Endothelial cell of umbilical vein (primary cell): ENCODE results near the gene PDLIM5. TPM values are rescaled to one million over a fixed set of nuclear protein-coding genes. Genes with fewer than 3 reads are reported as not detected.

Source experiments
- BruUV-seq: library from RNA; stranded (reverse); fragments of 400-500 nt; replicated peaks from 2 replicates; lab custom pipeline; 2021; lab: Mats Ljungman, UMichigan
- CTCF ChIA-PET: fragments of 300-600, 350-600 bp; sonication (Branson Sonifier 250); formaldehyde crosslinking; loops from one replicate; lab custom pipeline; 2021; ENCODE audit warnings: antibody characterized with exemption, inconsistent platforms; lab: Charles Lee
- POLR2A ChIA-PET: fragments of 300-600, 350-600 bp; sonication (Branson Sonifier 250); formaldehyde crosslinking; loops from one replicate; lab custom pipeline; 2021; ENCODE audit warnings: antibody characterized with exemption, inconsistent platforms; lab: Charles Lee
- DNase-seq: peaks from one replicate; pipeline ENCODE4 v3.0.0-alpha.2; 2011; ENCODE audit warnings: low read depth, low spot score
- FAIRE-seq: peaks from 2 replicates; lab custom pipeline; 2011; peaks lifted over from hg19 to GRCh38; lab: Jason Lieb, UNC
- H2AFZ ChIP-seq: 2 replicates; pipeline ENCODE4 v1.6.0; 2012; ENCODE audit warnings: low read depth, low read length, control low read depth, inconsistent platforms
- H3K27ac ChIP-seq: 2 replicates; pipeline ENCODE4 v1.5.1; 2011; ENCODE audit warnings: low read depth, mild to moderate bottlenecking, control low read depth, low read length, moderate library complexity; ENCODE audit not compliant: insufficient read depth
- H3K27me3 ChIP-seq, 2 experiments: 2 replicates each; pipeline versions ENCODE4 v1.6.0 to v1.6.1; 2011; ENCODE audit warnings: low read length in 2 of 2, mixed read lengths in 1 of 2; ENCODE audit not compliant: control insufficient read depth in 2 of 2, insufficient read depth in 2 of 2
- H3K36me3 ChIP-seq, 2 experiments: 2 replicates in 1 of 2; 3 replicates in 1 of 2; pipeline ENCODE4 v1.5.1; 2011; ENCODE audit warnings: low read length in 2 of 2, mild to moderate bottlenecking in 1 of 2, moderate library complexity in 1 of 2; ENCODE audit not compliant: control insufficient read depth in 2 of 2, insufficient read depth in 2 of 2; ENCODE audit errors: extremely low read depth in 1 of 2
- H3K4me1 ChIP-seq: 3 replicates; pipeline ENCODE4 v1.5.1; 2011; ENCODE audit warnings: mild to moderate bottlenecking, low read length; ENCODE audit not compliant: control insufficient read depth, insufficient read depth; ENCODE audit errors: extremely low read depth
- H3K4me2 ChIP-seq: 2 replicates; pipeline ENCODE4 v1.6.1; 2011; ENCODE audit warnings: low read length, control low read depth, mixed read lengths; ENCODE audit not compliant: insufficient read depth
- H3K4me3 ChIP-seq, 3 experiments: fragments of 200-600 bp in 1 of 3; sonication (generic), shearing (Covaris generic) in 1 of 3; replicated peaks in 1 of 3; 2 replicates each; pipeline ENCODE4 v1.5.1; 2011 to 2016; ENCODE audit warnings: control low read depth in 3 of 3, low read length in 3 of 3, mild to moderate bottlenecking in 2 of 3, inconsistent platforms in 1 of 3, low read depth in 1 of 3, moderate library complexity in 1 of 3; ENCODE audit not compliant: insufficient read depth in 1 of 3
- H3K79me2 ChIP-seq: 2 replicates; pipeline ENCODE4 v1.6.0; 2012; ENCODE audit warnings: low read length, inconsistent platforms; ENCODE audit not compliant: control insufficient read depth, insufficient read depth
- H3K9ac ChIP-seq: replicated peaks from 2 replicates; pipeline ENCODE3; 2011; ENCODE audit warnings: low read length, control low read depth; ENCODE audit not compliant: insufficient read depth; ENCODE audit errors: extremely low read depth
- H3K9me1 ChIP-seq: replicated peaks from 3 replicates; pipeline ENCODE4 v1.6.0; 2011; ENCODE audit warnings: mild to moderate bottlenecking, low read length; ENCODE audit not compliant: control insufficient read depth, insufficient read depth; ENCODE audit errors: extremely low read depth
- H3K9me3 ChIP-seq: replicated peaks from 2 replicates; pipeline ENCODE4 v1.5.1; 2012; ENCODE audit warnings: low read length, inconsistent platforms; ENCODE audit not compliant: control insufficient read depth, insufficient read depth
- H4K20me1 ChIP-seq: replicated peaks from 2 replicates; pipeline ENCODE3; 2011; ENCODE audit warnings: mild to moderate bottlenecking, low read length; ENCODE audit not compliant: control insufficient read depth, insufficient read depth; ENCODE audit errors: extremely low read depth
- CTCF ChIP-seq, 2 donors: IDR thresholded peaks; 1 replicate in 1 of 2; 2 replicates in 1 of 2; pipeline ENCODE4 v1.5.1; 2011; ENCODE audit warnings: low read length in 2 of 2, mild to moderate bottlenecking in 2 of 2, moderate library complexity in 2 of 2, control low read depth in 1 of 2, inconsistent platforms in 1 of 2, low read depth in 1 of 2; ENCODE audit not compliant: insufficient read depth in 1 of 2; ENCODE audit errors: extremely low read depth in 1 of 2
- EZH2 ChIP-seq: IDR thresholded peaks from 2 replicates; pipeline ENCODE4 v1.6.1; 2012; ENCODE audit warnings: borderline replicate concordance, low read depth, mild to moderate bottlenecking, moderate library complexity, low read length, inconsistent platforms; ENCODE audit not compliant: severe bottlenecking
- FOS ChIP-seq: IDR thresholded peaks from 2 replicates; pipeline ENCODE4 v1.6.1; 2011; ENCODE audit warnings: mild to moderate bottlenecking, low read length, moderate library complexity, borderline replicate concordance; ENCODE audit not compliant: insufficient read depth
- MAX ChIP-seq: IDR thresholded peaks from 2 replicates; pipeline ENCODE4 v1.6.1; 2011; ENCODE audit not compliant: insufficient read depth, insufficient read length
- MYC ChIP-seq: IDR thresholded peaks from one replicate; pipeline ENCODE4 v1.6.1; 2011; ENCODE audit warnings: mild to moderate bottlenecking, low read depth, low read length
- POLR2A ChIP-seq: IDR thresholded peaks from 2 replicates; pipeline ENCODE4 v1.6.1; 2012; ENCODE audit warnings: low read depth, mild to moderate bottlenecking, control low read depth, low read length
- POLR2AphosphoS5 ChIP-seq: IDR thresholded peaks from 2 replicates; pipeline ENCODE4 v1.6.1; 2012; ENCODE audit warnings: low read depth, mild to moderate bottlenecking, control low read depth, low read length, moderate library complexity; ENCODE audit not compliant: insufficient read depth
- dilution Hi-C: fragments of 300-500 bp; cut with MboI; formaldehyde crosslinking; loops from one replicate; pipeline ENCODE4 v1.15.0; 2019; ENCODE audit warnings: low sequenced_read_pairs; ENCODE audit not compliant: extremely low pct_ligation_motif_present
- intact Hi-C: fragments of 100-400 bp; cut with micrococcal nuclease; formaldehyde crosslinking; loops from one replicate; pipeline ENCODE4 v1.10.0; 2022
- polyA plus RNA-seq, 4 experiments: library from polyadenylated mRNA; depleted of rRNA in 3 of 4; stranded (reverse) in 3 of 4; unstranded in 1 of 4; fragments of >200 nt; gene quantifications; 2 replicates each; pipeline versions ENCODE4 v1.2.1 to v1.2.3, GENCODE V29; 2011 to 2012; ENCODE audit warnings: missing spikeins in 1 of 4
- total RNA-seq: library from RNA; stranded (reverse); gene quantifications from 2 replicates; pipeline ENCODE4 v1.2.3, GENCODE V29; 2021

PDLIM5 gene
- total and polyA plus RNA-seq, 2 donors (not counting 3 experiments of a cell fraction or from before 2014, with no cell fraction given) = 243 to 310 TPM

GRCh38 chr4:94411296-94411695 is 40.4 kb upstream of the PDLIM5 start:
- no peak overlapping the region for H2AFZ ChIP-seq
- H3K9me1 ChIP-seq = no peaks in the 10 kb centered on the region
- H3K27me3 ChIP-seq = no peaks in the 10 kb centered on the region
- POLR2A ChIA-PET = interaction anchor here (0.5 kb wide), 1 partner anchor 40 kb away, joined by 4 read pairs; the partner anchor contains the start of gene PDLIM5
- dilution Hi-C loops (no loop called here), intact Hi-C loops (no loop called here)
- no peaks in the 10 kb centered on the region for H3K36me3 ChIP-seq
- CTCF ChIA-PET = interaction anchor here (1.7 kb wide), 1 partner anchor 41 kb away, joined by 7 read pairs; the partner anchor contains the start of gene PDLIM5
- H3K4me2 ChIP-seq = no peak overlapping the region
- no peaks in the 10 kb centered on the region for H3K9me3 ChIP-seq
- peaks cover 33% of the 10 kb centered on the region for H3K4me1 ChIP-seq
- no peaks in the 10 kb centered on the region for H4K20me1 ChIP-seq
- FAIRE-seq = no peak
- no TSS peak for BruUV-seq
- H3K27ac ChIP-seq = no peak overlapping the region
- no peak overlapping the region for H3K4me3 ChIP-seq
- no peak for DNase-seq
- H3K9ac ChIP-seq = no peak overlapping the region
- TF ChIP-seq MAX = no peak
- no peak for TF ChIP-seq MYC
- no peak for TF ChIP-seq EZH2
- TF ChIP-seq POLR2AphosphoS5 = no peak
- TF ChIP-seq FOS = no peak
- TF ChIP-seq CTCF (IDR thresholded peaks at IDR 0.05; ENCODE audit: extremely low read depth in 1 of 2, insufficient read depth in 1 of 2, low read depth in 1 of 2, low read length in 2 of 2) = no peak
- TF ChIP-seq POLR2A = no peak
- H3K79me2 ChIP-seq = no peaks in the 10 kb centered on the region
